Measurements from ENCODE around the gene CXCR4.

The CXCR4 gene

DNA sequence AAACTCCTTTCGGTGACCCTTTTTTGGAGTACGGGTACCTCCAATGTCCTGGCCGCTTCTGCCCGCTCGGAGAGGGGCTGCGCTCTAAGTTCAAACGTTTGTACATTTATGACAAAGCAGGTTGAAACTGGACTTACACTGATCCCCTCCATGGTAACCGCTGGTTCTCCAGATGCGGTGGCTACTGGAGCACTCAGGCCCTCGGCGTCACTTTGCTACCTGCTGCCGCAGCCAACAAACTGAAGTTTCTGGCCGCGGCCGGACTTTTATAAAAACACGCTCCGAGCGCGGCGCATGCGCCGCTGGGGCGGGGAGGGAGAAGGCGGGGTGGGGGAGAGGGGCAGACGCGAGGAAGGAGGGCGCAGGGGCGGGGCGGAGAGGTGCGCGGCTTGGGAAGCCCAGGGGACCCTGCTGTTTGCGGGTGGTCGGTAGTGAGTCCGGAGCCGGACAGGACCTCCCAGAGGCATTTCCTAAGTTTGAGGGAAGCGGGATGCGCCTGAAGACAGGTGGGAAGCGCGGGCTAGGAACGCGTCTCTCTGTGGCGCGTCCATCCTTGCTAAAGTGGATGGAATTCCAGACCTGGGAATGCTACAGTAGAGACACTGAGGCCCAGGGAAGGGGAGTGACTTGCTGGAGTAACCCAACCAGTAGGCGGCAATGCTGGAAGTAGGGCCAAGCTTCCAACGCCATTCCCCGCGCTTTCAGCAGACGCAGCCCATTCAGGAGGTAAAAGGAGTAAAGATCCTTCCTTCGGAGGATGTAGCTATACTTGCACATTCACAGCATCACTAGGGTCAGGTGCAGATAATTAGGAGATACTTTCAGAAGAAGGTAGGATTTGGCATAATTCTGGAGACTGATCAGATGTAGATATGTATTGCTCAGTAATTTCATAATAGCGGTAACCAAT, at the start of gene CXCR4:
Gene CXCR4, minus strand, starts transcription at position 241 of the 910 bp plus-strand sequence. Its CDS starts 89 bp downstream, at position 152.
- in situ Hi-C loops (cut with HindIII; ENCODE audit: low pct_ligation_motif_present, low pct_unique_long_range_greater_than_20kb, low sequenced_read_pairs) = no loop called here

DNA sequence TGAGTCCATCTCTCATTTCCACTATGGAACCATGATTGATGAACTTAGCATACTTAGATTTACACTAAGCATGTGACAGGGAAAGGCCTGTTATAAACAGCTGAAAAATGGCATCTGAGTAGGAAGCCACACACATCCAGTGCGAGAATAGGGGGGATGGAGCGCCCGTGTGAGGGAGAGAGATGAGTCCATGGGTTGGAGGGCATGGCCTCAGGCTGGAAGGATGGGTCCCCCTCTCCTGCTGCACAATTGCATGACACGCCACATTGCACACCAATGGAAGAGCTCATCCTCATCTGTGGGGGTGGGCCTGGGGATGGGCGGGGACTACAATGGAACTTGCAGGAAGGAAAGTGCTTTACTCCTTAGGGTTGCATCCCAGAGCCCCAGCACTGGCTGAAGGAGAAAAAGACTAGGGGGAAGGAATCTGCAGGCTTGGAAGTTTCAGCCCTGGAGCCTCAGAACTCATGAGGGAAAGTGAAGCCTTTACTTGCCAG, 46.4 kb upstream of the CXCR4 start:
- DNase-seq = no peak
- in situ Hi-C loops (cut with HindIII; ENCODE audit: low pct_ligation_motif_present, low pct_unique_long_range_greater_than_20kb, low sequenced_read_pairs) = no loop called here

More for the DNA sequence above, at the start of gene CXCR4:
- DNase-seq = peak; percentile 49

DNA sequence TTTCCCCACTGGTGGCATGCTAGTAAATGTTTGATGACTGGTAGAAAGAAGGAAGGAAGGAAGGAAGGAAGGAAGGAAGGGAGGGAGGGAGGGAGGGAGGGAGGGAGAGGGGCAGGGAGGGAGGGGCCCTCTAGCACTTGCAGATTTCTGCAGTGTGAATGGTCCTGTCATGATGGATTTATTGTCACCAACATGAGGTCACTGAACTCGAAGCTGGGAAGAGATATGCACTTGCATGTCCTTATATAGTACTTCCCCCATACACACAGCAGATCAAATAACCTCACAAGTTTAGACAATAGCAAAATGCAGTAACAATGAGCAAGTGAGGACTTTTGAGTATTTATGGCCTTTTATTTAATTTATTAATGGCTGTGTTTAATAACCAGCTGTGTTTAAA, 44.5 kb upstream of the CXCR4 start:
- DNase-seq = no peak

DNA sequence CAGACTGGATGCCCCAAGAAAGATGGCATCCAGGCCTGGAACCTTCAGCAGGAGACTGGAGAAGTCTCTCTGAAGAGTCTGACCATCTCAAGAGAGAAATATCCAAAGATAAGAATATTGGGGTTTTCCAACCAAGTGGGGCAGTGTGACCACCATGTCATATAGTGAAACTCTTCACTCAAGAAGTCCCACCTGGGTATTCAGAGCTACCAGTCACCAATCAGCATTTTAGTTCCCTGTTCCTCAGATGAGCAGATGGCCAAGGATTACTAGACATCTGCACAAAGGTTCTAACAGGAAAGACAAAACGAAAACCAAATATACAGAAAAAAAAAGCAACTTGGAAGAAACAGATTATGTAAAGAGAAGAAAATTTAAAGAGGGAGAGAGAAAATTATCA, 38.5 kb upstream of the CXCR4 start:
- in situ Hi-C loops (cut with HindIII; ENCODE audit: low pct_ligation_motif_present, low pct_unique_long_range_greater_than_20kb, low sequenced_read_pairs) = no loop called here

More for the DNA sequence above, 44.5 kb upstream of the CXCR4 start:
- in situ Hi-C loops (cut with HindIII; ENCODE audit: low pct_ligation_motif_present, low pct_unique_long_range_greater_than_20kb, low sequenced_read_pairs) = no loop called here

DNA sequence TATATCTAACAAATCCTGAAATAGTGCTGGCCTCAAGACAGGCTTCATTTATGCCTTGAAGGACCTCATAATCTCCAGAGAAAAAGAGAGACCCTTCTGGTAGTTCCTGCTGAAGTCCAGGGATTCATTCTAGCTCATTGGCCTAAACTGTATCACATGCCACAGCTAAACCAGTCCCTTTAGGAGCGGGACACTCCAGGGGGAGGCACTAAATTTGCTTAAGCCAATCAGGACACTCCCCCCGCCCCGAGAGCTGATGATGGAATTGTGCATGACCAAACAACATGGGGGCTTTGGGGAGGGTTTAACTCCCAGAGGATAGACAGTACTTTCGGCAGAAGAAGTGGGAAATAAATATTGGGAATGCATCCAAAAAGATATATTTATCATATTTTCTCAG, 36.4 kb upstream of the CXCR4 start:
- DNase-seq = no peak
- in situ Hi-C loops (cut with HindIII; ENCODE audit: low pct_ligation_motif_present, low pct_unique_long_range_greater_than_20kb, low sequenced_read_pairs) = no loop called here

More for the DNA sequence above, 38.5 kb upstream of the CXCR4 start:
- no peak for DNase-seq

DNA sequence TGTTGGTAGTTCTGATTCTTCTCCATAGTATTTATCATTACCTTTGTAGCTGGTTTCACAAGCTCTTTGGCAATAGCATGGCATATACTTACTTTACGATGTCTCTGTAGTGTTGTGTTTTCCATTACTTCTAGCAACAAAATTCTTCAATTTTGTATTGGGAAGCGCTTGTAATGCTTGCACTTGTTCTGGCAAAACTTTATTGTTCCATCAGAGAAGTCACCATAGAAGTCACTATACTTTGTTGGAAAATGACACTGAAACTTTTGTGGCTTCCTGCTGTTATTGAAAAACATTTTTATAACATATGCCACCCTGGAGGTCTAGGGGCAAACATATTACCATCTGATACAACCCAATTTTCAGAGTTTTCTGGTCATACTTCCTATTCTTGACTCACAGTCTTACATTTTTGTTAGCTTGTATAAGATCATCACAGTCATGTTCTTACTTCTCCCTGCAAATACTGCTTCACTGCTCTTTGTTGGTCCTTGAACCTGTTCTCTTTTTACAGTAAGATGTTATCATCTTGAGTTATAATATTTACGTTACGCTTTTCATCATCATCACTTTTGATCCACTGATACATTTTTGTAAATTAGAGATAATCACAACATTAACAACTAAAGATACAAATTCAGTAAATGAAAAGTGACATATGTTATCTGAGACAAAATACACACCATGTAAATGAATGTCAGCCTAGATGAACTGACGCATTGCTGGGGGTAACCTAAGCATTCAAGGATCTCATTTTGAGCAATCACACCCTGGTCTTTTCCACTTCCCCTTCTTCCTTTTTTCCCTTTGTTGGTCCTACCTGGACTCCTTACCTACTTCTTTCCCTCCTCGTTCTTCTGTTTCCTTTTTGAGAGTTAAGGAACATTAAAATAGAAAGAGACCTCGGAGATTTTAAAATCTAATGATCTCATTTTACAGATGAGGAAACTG, 33.3 kb upstream of the CXCR4 start:
- in situ Hi-C loops (cut with HindIII; ENCODE audit: low pct_ligation_motif_present, low pct_unique_long_range_greater_than_20kb, low sequenced_read_pairs) = no loop called here
- no peak for DNase-seq

DNA sequence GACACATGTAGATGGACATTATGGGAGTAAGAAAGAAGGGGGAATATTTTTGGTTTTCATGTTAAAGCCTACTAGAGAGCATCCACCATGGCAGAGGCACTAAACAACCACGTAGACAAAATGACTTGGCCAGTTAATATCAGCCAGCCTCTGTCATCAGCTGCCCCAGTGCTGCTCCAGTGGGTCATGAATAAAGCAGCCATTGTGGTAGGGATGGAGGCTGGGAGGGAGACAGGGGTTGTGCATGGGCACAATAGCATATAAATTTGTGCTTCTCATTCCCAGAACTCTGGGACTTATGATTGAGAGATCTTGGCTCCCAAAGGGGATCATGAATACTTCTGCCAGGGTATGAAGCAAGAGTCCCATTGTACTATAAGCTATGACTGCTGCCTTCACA, 31.1 kb upstream of the CXCR4 start:
- in situ Hi-C loops (cut with HindIII; ENCODE audit: low pct_ligation_motif_present, low pct_unique_long_range_greater_than_20kb, low sequenced_read_pairs) = no loop called here
- no peak for DNase-seq

DNA sequence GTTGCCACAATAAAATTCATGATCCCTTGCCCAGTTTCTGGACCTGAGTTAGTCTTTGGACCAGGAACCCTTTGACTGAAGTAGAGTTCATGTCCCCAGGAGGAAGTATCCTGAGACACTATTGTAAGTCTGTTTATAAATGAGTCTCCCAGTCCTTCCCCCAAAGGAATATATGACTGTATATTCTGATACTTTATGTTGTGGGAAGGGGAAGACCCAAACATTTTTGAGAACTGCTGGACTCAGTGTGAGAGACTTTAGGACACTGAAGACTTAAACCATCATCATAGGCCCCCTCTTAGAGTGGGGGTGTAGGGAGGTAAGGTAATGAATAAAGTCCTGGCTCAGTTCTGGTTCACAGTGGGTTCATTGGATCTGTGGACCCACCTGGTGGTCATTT, 28.6 kb upstream of the CXCR4 start:
- DNase-seq = no peak
- in situ Hi-C loops (cut with HindIII; ENCODE audit: low pct_ligation_motif_present, low pct_unique_long_range_greater_than_20kb, low sequenced_read_pairs) = no loop called here

DNA sequence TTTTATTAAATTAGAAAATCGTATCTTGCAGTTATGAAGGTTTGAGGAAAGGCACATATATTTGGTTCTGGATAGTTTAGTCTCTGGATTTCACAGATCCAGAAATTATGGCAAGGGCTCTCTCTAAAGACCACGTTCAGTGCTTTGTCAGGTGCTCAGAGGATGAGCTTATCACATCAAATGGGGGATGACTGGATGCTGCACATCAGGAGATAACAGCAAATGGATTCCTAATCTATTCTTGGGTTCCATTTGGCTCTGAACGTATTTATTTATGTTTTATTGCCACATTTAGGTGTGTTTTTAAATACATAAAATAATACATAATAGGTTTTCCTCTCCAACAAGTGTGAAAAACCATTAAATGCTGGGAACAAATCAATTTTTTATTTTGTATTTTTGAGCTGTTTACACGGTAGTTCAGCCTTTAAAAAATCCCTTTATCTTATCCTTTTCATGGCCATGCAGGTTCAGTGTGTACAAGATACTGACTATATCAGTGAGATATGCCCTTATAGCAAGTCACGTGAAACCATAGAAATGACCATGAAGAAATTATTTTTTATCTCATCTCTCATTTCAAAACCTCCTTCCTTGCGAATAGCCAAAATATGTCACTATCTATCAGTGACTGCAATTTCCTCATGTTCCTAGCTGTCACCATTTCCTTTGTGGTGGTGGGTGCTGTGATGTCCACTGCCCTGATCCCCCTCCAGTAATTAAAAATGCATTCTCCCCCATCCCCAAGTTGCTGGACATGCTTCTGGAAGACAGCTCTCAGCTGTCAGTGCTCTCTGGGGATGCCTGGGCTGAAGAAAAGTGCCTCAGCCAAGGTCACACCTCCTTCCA, 25.9 kb upstream of the CXCR4 start:
- no peak for DNase-seq
- in situ Hi-C loops (cut with HindIII; ENCODE audit: low pct_ligation_motif_present, low pct_unique_long_range_greater_than_20kb, low sequenced_read_pairs) = no loop called here

DNA sequence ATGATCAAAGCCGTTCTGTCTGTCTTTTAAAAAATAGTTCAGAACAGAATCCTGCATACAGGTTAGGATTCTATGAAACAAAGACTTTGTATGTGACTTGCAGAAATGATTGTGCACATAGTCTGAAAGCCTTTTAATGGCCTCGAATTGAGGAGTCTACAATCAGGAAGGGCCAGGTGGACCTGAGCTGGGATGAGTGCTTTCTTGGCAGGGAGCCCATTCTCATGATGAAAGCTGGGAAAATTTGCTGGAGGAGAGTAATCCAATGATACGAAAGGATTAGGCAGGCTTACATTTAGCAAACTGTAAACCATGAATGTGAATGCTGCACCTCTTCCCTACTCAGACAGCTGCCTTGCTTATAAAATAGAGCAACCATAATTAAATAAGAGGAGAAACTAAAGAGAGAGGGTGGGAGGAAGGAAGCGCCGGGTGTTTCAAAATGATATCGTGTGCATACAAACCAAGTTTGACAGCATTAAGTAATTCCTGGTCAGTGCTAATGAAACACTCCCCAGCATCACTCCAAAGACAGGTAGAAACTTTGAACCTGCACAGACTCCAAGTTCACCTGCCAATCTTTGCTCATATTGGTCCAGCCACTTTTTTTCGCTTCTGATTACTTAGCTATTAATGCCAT, 23.7 kb upstream of the CXCR4 start:
- in situ Hi-C loops (cut with HindIII; ENCODE audit: low pct_ligation_motif_present, low pct_unique_long_range_greater_than_20kb, low sequenced_read_pairs) = no loop called here
- no peak for DNase-seq

DNA sequence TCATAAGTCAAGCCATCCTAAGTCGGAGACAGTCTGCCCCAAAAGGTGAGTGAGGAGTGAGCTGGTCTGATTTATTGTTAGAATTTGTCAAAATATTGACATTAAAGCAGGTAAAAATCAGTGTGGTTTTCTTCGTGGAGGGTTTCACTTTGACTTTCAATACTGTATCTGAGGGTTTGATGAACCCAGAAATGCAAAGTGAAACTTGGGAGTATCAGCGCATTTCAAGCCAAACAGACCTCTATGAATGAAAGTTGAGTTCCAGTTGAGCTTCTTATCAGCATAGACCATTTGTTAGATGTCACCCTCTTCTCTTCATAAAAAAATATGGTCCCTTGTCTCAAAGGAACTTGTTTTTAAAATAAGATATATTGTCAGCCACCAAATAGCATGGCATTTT, 21.7 kb upstream of the CXCR4 start:
- no peak for DNase-seq
- in situ Hi-C loops (cut with HindIII; ENCODE audit: low pct_ligation_motif_present, low pct_unique_long_range_greater_than_20kb, low sequenced_read_pairs) = no loop called here

DNA sequence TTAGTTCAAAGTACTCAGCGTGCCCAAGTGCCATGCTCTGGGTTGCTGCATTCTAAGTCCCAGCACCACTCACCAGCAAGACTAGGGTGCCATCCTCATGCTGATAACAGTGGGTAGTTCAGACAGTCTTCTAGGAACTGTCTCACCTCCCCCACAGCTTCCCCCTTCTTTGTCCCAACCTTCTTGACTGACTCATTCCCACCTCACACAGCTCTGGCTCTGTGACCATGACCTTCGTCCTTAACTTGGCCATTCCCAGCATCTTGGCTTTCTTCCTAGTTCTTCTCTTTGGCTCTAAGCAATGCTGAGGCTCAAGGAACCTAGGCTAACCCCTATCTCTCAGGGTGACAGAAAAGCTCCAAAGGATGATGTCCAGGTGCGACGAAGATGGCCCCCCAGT, 20.0 kb upstream of the CXCR4 start:
- no peak for DNase-seq
- in situ Hi-C loops (cut with HindIII; ENCODE audit: low pct_ligation_motif_present, low pct_unique_long_range_greater_than_20kb, low sequenced_read_pairs) = no loop called here

DNA sequence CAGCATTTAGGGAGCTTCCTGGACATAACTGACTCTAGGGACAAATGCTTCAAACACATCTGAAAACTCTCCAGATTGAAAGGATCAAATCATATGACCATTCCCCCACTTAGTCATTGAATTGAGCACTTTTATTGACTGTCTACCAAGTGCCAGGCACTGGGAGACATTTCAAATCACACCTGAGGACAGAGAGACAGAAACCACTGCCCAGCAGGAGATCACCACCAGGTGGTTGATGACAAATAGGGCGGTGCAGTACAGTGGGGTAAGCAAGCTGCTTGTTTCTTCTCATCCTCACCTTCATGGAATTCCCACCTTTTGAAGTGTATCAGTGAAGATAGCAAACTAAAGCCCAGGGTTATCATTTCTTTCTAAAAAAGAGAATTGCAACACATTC, 19.0 kb upstream of the CXCR4 start:
- DNase-seq = no peak
- in situ Hi-C loops (cut with HindIII; ENCODE audit: low pct_ligation_motif_present, low pct_unique_long_range_greater_than_20kb, low sequenced_read_pairs) = no loop called here

DNA sequence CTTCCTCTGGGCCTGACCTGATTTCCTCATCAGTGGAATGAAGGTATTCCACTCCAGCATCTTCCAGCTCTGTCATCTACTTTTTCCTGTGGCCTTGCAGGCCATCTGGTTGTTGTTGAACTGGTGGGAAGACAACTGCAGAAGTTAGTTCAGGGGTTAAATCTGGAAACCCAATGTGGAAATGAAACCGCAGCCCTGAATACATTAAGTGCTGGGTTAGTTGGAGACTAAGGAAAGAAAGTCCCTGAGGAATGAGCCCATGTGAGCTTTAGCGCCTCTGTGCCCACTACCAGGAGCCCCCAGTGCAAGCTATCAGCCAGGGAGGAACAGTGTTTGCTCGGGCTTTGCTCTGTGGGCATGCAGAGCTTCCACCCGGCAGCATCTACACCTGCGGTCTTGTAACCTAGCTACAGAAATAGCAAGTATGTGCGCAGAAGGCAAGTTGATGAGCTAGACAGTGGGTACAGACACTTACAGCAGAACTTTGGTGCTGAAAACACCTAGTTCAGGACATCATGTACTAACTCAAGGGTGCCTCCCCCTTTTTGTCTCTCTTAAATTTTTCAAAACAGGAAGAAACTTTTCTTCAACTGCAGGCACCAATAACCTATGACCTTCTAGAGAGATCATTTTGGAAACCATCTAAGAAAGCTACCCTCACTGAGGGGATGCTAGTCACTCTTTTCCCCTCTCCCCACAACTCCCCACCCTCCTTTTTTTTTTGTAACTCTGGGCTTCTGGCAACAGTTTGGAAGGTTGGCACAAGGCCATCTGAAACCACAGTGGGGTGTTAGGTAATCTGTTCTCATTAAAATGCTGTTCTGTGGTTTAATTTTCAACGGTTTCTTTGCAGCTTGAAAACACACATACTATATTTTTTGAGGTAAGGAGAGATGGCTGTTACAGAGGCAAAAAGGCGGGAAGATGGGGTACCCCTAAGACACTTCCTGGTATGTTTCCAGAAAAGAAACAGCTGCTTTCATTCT, 18.3 kb upstream of the CXCR4 start:
- DNase-seq = no peak
- in situ Hi-C loops (cut with HindIII; ENCODE audit: low pct_ligation_motif_present, low pct_unique_long_range_greater_than_20kb, low sequenced_read_pairs) = no loop called here

DNA sequence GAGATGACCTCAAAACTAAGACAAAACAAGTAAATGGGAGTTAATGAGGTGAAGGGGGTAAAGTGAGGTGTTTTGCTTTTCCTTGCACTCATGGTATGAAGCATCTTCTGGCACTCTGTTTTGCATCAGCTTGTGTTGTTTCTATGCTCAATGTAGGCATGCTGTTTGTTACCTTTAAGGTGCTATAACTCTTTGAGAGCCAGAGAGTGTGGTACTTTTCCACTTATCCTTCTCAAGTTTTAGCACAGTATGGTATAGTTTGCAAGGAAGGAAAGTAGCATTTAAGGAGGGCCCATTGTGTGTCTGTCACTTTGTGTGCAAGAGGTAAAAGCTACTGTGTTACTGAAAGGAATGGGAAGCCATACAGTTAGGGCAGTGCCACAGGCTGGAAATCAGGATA, 17.5 kb upstream of the CXCR4 start:
- DNase-seq = no peak
- in situ Hi-C loops (cut with HindIII; ENCODE audit: low pct_ligation_motif_present, low pct_unique_long_range_greater_than_20kb, low sequenced_read_pairs) = no loop called here

DNA sequence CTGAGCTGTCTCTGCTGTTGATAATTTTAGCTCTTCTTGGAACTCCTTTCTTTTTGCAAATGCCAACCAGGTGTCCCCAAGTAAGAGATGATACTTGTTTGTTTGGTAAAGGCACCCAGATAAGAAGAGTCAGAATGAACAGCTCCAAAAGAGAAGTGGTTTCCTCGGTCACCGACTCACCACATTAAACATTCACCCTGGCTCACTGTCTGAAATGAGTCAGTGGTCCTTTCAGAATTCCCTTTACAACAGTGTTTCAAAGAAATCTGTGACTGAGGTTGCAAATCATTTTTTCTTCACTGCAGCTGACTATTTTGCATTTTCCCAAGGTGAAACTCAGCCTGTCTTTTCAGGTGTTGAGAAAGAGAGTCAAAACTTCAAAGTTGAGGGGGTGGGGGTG, 16.2 kb upstream of the CXCR4 start:
- in situ Hi-C loops (cut with HindIII; ENCODE audit: low pct_ligation_motif_present, low pct_unique_long_range_greater_than_20kb, low sequenced_read_pairs) = no loop called here
- no peak for DNase-seq

DNA sequence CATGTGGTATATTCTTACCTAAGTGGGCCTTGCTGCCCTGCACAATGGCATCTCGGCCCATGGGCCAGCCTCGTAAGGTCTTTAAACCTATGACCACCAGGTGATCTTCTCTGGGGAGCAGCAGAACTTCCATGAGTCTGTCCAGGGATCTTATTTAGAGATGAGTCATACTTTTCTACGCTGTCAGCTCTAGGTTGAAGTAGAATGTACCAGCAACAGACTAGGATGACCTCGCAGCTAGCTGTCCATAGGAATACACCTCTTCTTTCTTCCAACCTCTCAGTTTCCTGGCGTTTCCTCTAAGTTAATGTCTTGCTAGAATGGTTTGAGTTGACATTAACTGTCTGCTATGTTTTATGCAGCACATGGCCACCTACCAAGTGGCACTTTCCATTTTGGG, 15.6 kb upstream of the CXCR4 start:
- in situ Hi-C loops (cut with HindIII; ENCODE audit: low pct_ligation_motif_present, low pct_unique_long_range_greater_than_20kb, low sequenced_read_pairs) = no loop called here
- DNase-seq = no peak
